IMR-90 (cell line): ENCODE data around the gene OPALIN. TPM values are rescaled to one million over a fixed set of nuclear protein-coding genes. Genes with fewer than 3 reads are reported as not detected.

Source experiments
- ATAC-seq: fragments of 200-7000 bp; cut with Tn5 transposase; 2 replicates; pipeline ENCODE4 v1.9.1; 2020; ENCODE audit warnings: low read depth, mild to moderate bottlenecking, moderate library complexity
- BruUV-seq: library from RNA; stranded (reverse); fragments of 400-500 nt; replicated peaks from 2 replicates; lab custom pipeline; 2021; lab: Mats Ljungman, UMichigan
- CTCF ChIA-PET: fragments of 300-600 bp; formaldehyde crosslinking; extraction: SDS; loops from one replicate; lab custom pipeline; 2021; ENCODE audit warnings: antibody characterized with exemption; lab: Yijun Ruan, JAX
- POLR2A ChIA-PET: fragments of 300-600 bp; sonication (Branson Sonifier 250); formaldehyde crosslinking; loops from one replicate; lab custom pipeline; 2022; ENCODE audit warnings: antibody characterized with exemption; ENCODE audit not compliant: unreplicated experiment; lab: Charles Lee
- DNase-seq: peaks from one replicate; pipeline ENCODE4 v3.0.0; 2013
- H2AFZ ChIP-seq: replicated peaks from 2 replicates; pipeline ENCODE3; 2013; ENCODE audit warnings: low read length, mild to moderate bottlenecking; ENCODE audit not compliant: poor library complexity
- H2AK5ac ChIP-seq: 2 replicates; pipeline ENCODE4 v1.6.1; 2013; ENCODE audit warnings: low read depth, low read length, inconsistent platforms
- H2AK9ac ChIP-seq: replicated peaks from 2 replicates; pipeline ENCODE3; 2013; ENCODE audit warnings: mild to moderate bottlenecking, low read depth, low read length, moderate library complexity; ENCODE audit not compliant: poor library complexity
- H2BK120ac ChIP-seq: 2 replicates; pipeline ENCODE4 v1.6.1; 2013; ENCODE audit warnings: low read depth, low read length, inconsistent platforms
- H2BK15ac ChIP-seq: 3 replicates; pipeline ENCODE4 v1.6.1; 2013; ENCODE audit warnings: low read depth, low read length, inconsistent platforms
- H2BK20ac ChIP-seq: 2 replicates; pipeline ENCODE4 v1.6.1; 2013; ENCODE audit warnings: low read depth, mild to moderate bottlenecking, inconsistent platforms, low read length, moderate library complexity
- H2BK5ac ChIP-seq: 2 replicates; pipeline ENCODE4 v1.6.1; 2013; ENCODE audit warnings: mild to moderate bottlenecking, low read depth, low read length, inconsistent platforms; ENCODE audit not compliant: poor library complexity, severe bottlenecking
- H3K14ac ChIP-seq: replicated peaks from 2 replicates; pipeline ENCODE4 v1.6.1; 2013; ENCODE audit warnings: low read depth, low read length, inconsistent platforms
- H3K18ac ChIP-seq: 2 replicates; pipeline ENCODE4 v1.6.1; 2013; ENCODE audit warnings: low read depth, low read length, control low read depth
- H3K23ac ChIP-seq: 2 replicates; pipeline ENCODE4 v1.6.1; 2013; ENCODE audit warnings: low read depth, low read length, inconsistent platforms
- H3K27ac ChIP-seq: 2 replicates; pipeline ENCODE4 v1.5.1; 2013; ENCODE audit warnings: mild to moderate bottlenecking, control low read depth, low read length; ENCODE audit not compliant: insufficient read depth
- H3K27me3 ChIP-seq: 2 replicates; pipeline ENCODE4 v1.6.1; 2013; ENCODE audit warnings: low read length; ENCODE audit not compliant: control insufficient read depth, insufficient read depth
- H3K36me3 ChIP-seq: 2 replicates; pipeline ENCODE4 v1.6.1; 2013; ENCODE audit warnings: low read length, mixed read lengths; ENCODE audit not compliant: control insufficient read depth, insufficient read depth
- H3K4ac ChIP-seq: 2 replicates; pipeline ENCODE4 v1.6.1; 2013; ENCODE audit warnings: low read depth, low read length, inconsistent platforms
- H3K4me1 ChIP-seq: 2 replicates; pipeline ENCODE4 v1.6.1; 2013; ENCODE audit warnings: low read length, mixed read lengths; ENCODE audit not compliant: control insufficient read depth, insufficient read depth
- H3K4me2 ChIP-seq: 2 replicates; pipeline ENCODE4 v1.6.1; 2013; ENCODE audit warnings: low read depth, mild to moderate bottlenecking, control low read depth, low read length, moderate library complexity
- H3K4me3 ChIP-seq: 2 replicates; pipeline ENCODE4 v1.5.1; 2013; ENCODE audit warnings: low read depth, mild to moderate bottlenecking, control low read depth, low read length, moderate library complexity; ENCODE audit not compliant: insufficient read depth
- H3K56ac ChIP-seq: 2 replicates; pipeline ENCODE4 v1.6.1; 2013; ENCODE audit warnings: low read length, inconsistent platforms; ENCODE audit not compliant: insufficient read depth; ENCODE audit errors: extremely low read depth
- H3K79me1 ChIP-seq, 2 experiments: 2 replicates each; pipeline ENCODE4 v1.6.1; 2013; ENCODE audit warnings: low read length in 2 of 2, inconsistent platforms in 1 of 2, low read depth in 1 of 2
- H3K9ac ChIP-seq: 2 replicates; pipeline ENCODE4 v1.6.1; 2013; ENCODE audit warnings: low read depth, low read length, control low read depth
- H3K9me1 ChIP-seq: 2 replicates; pipeline ENCODE4 v1.6.1; 2013; ENCODE audit warnings: low read length, inconsistent platforms; ENCODE audit not compliant: insufficient read depth
- H3K9me3 ChIP-seq: 2 replicates; pipeline ENCODE4 v1.6.1; 2013; ENCODE audit warnings: low read length; ENCODE audit not compliant: control insufficient read depth, insufficient read depth
- H4K20me1 ChIP-seq: 2 replicates; pipeline ENCODE4 v1.6.1; 2013; ENCODE audit warnings: low read length, inconsistent platforms; ENCODE audit not compliant: insufficient read depth
- H4K5ac ChIP-seq: 2 replicates; pipeline ENCODE4 v1.6.1; 2013; ENCODE audit warnings: mild to moderate bottlenecking, low read depth, low read length, control low read depth
- H4K8ac ChIP-seq, 2 experiments: 2 replicates each; pipeline ENCODE4 v1.6.1; 2013; ENCODE audit warnings: low read depth in 2 of 2, low read length in 2 of 2, control low read depth in 1 of 2, inconsistent platforms in 1 of 2
- H4K91ac ChIP-seq: 2 replicates; pipeline ENCODE4 v1.6.1; 2013; ENCODE audit warnings: low read depth, low read length, inconsistent platforms; ENCODE audit not compliant: insufficient read depth
- FOS ChIP-seq: fragments of 150-350 bp; IDR thresholded peaks from 2 replicates; pipeline ENCODE4 v1.6.1; 2016; ENCODE audit warnings: low read depth, low read length
- MAZ ChIP-seq: IDR thresholded peaks from 2 replicates; pipeline ENCODE4 v1.6.1; 2012; ENCODE audit warnings: low read depth, mild to moderate bottlenecking, low read length, improper control_type of control experiment, moderate library complexity, borderline replicate concordance
- POLR2A ChIP-seq: IDR thresholded peaks from 2 replicates; pipeline ENCODE4 v1.6.1; 2012; ENCODE audit warnings: mild to moderate bottlenecking, low read depth, low read length
- RAD21 ChIP-seq: IDR thresholded peaks from 2 replicates; pipeline ENCODE4 v1.6.1; 2012; ENCODE audit warnings: low read length, improper control_type of control experiment
- RCOR1 ChIP-seq: IDR thresholded peaks from 2 replicates; pipeline ENCODE4 v1.6.1; 2012; ENCODE audit warnings: mild to moderate bottlenecking, low read length, improper control_type of control experiment; ENCODE audit not compliant: insufficient replicate concordance
- RFX5 ChIP-seq: IDR thresholded peaks from 2 replicates; pipeline ENCODE4 v1.8.0; 2012; ENCODE audit warnings: low read depth, mild to moderate bottlenecking, low read length, moderate library complexity
- SMC3 ChIP-seq: fragments of 150-350 bp; IDR thresholded peaks from 2 replicates; pipeline ENCODE4 v1.6.1; 2016; ENCODE audit warnings: low read depth, mild to moderate bottlenecking, antibody characterized with exemption, low read length, moderate library complexity
- WGBS, 2 experiments: methylation state at CpG; one replicate each; pipeline versions ENCODE4 v1.1.5 to v1.1.7; 2013; ENCODE audit warnings: missing lambda C conversion rate in 2 of 2; ENCODE audit not compliant: insufficient read length in 1 of 2; ENCODE audit errors: extremely low coverage in 2 of 2; 5-methylcytosine and 5-hydroxymethylcytosine counted together
- dilution Hi-C: fragments of 300-500 bp; cut with HindIII; formaldehyde crosslinking; loops from one replicate; pipeline ENCODE4 v1.14.3; 2018; ENCODE audit warnings: low sequenced_read_pairs; ENCODE audit not compliant: unreplicated experiment
- in situ Hi-C: fragments of 300-500 bp; cut with MboI; formaldehyde crosslinking; loops from 3 replicates; pipeline ENCODE4 v1.14.3; 2019; ENCODE audit warnings: low sequenced_read_pairs, inconsistent platforms, mixed read lengths
- intact Hi-C: fragments of 100-400 bp; cut with micrococcal nuclease; formaldehyde crosslinking; loops from 2 replicates; pipeline ENCODE4 v1.10.0; 2022
- polyA plus RNA-seq, 3 experiments: library from polyadenylated mRNA; depleted of rRNA; stranded (reverse); fragments of >200 nt; gene quantifications; 2 replicates each; pipeline ENCODE4 v1.2.3, GENCODE V29; 2012; ENCODE audit warnings: low replicate concordance in 1 of 3
- total RNA-seq: library from RNA; depleted of rRNA; stranded (reverse); fragments of >200 nt; gene quantifications from 2 replicates; pipeline ENCODE4 v1.2.3, GENCODE V29; 2012
- TF ChIP-seq, protein P1 (sequence below): fragments of 150-350 bp; IDR thresholded peaks from 2 replicates; pipeline ENCODE4 v1.6.1; 2016; ENCODE audit warnings: low read depth, mild to moderate bottlenecking, low read length, moderate library complexity, borderline replicate concordance

Gene OPALIN
- total and polyA plus RNA-seq, 2 of the 4 experiments (the other 2 are of a cell fraction), result not detected

DNA sequence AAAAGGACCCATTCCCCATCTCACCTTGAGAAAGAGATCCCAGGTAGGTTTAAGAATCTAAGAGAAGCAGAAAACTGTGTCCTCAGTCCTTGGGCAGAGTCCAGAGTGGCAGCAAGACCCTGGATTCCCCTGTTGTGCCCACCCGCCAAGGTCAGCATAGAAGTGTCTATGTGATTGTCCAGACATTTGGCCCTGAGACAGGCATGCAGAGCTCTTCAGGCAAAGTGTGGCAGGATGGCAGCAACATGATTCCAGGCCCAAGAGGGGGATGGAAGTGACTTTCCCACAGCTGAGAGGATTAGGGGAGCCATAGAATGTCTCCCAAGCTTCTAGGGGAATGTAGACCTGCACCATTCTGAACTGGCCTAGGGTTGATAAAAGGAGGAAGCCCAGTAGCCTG, 39.1 kb upstream of the OPALIN start:
- H3K18ac ChIP-seq, result no peak overlapping the region
- no peaks in the 10 kb centered on the region for H3K9me1 ChIP-seq
- no peak overlapping the region for H2BK5ac ChIP-seq
- 90% methylated on average over 1 of the region's 1 CpG; no CpG with 5 or more reads in 1 of the 2 experiments for WGBS, 2 experiments
- no peaks in the 10 kb centered on the region for H3K79me1 ChIP-seq
- no peak overlapping the region for H2BK120ac ChIP-seq
- ChIA-PET CTCF (no interaction called here), POLR2A (no interaction called here)
- dilution Hi-C loops (no loop called here), in situ Hi-C loops (loop anchor here (10.0 kb wide), 1 partner anchor 117 kb away; the partner anchor contains the start of gene TLL2), intact Hi-C loops (loop anchor here (5.0 kb wide), 3 partner anchors 244 to 834 kb away; no protein-coding TSS in a partner anchor)
- H2AFZ ChIP-seq, result no peak overlapping the region
- H3K36me3 ChIP-seq, result no peaks in the 10 kb centered on the region
- H4K20me1 ChIP-seq, result no peaks in the 10 kb centered on the region
- H2AK5ac ChIP-seq, result no peak overlapping the region
- ATAC-seq (no peak), DNase-seq (no peak)
- H3K23ac ChIP-seq, result no peak overlapping the region
- H2BK20ac ChIP-seq, result no peak overlapping the region
- no peak overlapping the region for H3K4me2 ChIP-seq
- no peaks in the 10 kb centered on the region for H3K4me1 ChIP-seq
- no peak overlapping the region for H3K4ac ChIP-seq
- H3K14ac ChIP-seq, result no peak overlapping the region
- H3K27me3 ChIP-seq, result peaks cover 43% of the 10 kb centered on the region
- H4K5ac ChIP-seq, result no peak overlapping the region
- H3K4me3 ChIP-seq, result no peak overlapping the region
- H4K91ac ChIP-seq, result no peak overlapping the region
- no peak overlapping the region for H4K8ac ChIP-seq
- no TSS peak for BruUV-seq
- H3K9me3 ChIP-seq, result no peaks in the 10 kb centered on the region
- no peak overlapping the region for H2AK9ac ChIP-seq
- H2BK15ac ChIP-seq, result no peak overlapping the region
- no peak overlapping the region for H3K56ac ChIP-seq
- no peak overlapping the region for H3K27ac ChIP-seq
- TF ChIP-seq RFX5 (no peak), SMC3 (no peak), FOS (no peak), RCOR1 (no peak), POLR2A (no peak), RAD21 (no peak), MAZ (no peak)
- TF ChIP-seq, protein P1, sequence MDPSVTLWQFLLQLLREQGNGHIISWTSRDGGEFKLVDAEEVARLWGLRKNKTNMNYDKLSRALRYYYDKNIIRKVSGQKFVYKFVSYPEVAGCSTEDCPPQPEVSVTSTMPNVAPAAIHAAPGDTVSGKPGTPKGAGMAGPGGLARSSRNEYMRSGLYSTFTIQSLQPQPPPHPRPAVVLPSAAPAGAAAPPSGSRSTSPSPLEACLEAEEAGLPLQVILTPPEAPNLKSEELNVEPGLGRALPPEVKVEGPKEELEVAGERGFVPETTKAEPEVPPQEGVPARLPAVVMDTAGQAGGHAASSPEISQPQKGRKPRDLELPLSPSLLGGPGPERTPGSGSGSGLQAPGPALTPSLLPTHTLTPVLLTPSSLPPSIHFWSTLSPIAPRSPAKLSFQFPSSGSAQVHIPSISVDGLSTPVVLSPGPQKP, result no peak
- no peak overlapping the region for H3K9ac ChIP-seq
